Activated CD4-positive, CD25-positive, alpha-beta regulatory T cell (primary cell): ENCODE measurements around the gene TGFBRAP1.
"Not testable (repeated sequence)": the region's sequence is repeated elsewhere in the genome, so short reads cannot be mapped to it uniquely, and the experiment has no call there.

ENCODE experiments used
- DNase-seq, 4 experiments: peaks; one replicate each; lab custom pipeline; 2025; lab: John Stamatoyannopoulos, UW

The TGFBRAP1 gene

DNA sequence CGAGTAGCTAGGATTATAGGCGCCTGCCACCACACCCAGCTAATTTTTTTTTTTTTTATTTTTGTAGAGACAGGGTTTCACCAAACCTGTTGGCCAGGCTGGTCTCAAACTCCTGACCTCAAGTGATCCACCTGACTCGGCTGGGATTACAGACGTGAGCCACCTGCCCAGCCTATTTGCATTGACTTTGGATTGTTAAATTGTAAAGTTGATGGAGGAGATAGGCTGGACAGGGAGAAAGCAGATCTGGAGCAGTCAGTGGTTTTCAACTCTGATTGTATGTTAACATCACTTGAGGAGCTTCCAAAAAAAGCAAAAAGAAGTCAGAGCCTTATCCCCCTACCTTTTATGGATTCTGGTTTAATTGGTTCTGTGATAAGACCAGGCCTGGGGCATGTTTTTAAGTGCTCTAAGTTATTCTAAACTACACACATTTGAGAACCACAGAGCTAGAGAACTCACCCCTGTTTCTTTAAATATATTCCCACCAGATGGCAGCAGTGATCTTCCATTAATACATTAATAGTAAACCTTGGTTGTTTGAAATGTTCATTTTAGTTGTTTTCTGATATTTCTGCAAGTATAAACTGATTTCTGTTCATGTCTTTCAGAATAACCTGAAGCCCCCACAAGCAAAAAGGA, 15.3 kb upstream of the TGFBRAP1 start:
- DNase-seq: no peak

DNA sequence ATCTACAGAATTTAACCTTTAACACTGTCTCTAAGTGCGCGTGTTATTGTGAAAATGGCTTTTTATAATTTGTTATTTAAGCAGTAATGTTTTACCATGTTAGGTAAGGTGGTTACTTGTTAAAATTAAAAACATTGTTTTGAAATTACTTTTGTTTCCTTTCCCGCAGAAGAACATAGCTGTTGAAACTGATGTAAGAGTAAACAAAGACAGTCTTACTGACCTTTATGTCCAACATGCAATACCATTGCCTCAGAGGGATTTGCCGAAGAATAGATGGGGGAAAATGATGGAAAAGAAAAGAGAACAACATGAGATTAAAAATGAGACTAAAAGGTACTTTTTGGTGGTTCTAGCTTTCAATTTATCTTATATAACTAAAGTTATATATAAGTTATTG, 9.9 kb upstream of the TGFBRAP1 start:
- no peak for DNase-seq

DNA sequence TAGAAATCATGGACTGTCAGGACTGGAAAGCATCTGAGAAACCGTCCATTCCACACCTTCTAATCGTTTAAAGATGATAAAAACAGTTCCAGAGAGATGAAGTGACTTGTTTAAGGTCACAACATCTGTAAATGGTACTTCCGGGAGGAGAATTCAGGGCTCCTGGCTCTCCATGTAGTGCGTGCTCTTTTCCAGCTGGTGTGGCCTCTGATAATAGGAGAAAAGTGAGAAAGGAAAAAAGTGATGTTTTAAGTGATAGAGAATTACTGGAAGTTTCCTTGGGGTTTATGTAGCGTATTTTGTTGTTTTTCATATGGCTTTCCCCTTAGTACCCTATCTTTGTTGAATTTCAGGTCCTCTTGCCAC, 8.5 kb upstream of the TGFBRAP1 start:
- DNase-seq: no peak

- peak; percentile 73 to 80 (median 78) for DNase-seq
These were observed 7.8 kb upstream of the TGFBRAP1 start, which contains the start of gene C2orf49 for GRCh38 chr2:105337122-105338019. TSS of gene C2orf49 (plus strand) at chr2:105337540. CDS start at chr2:105337588, 48 bp downstream.

DNA sequence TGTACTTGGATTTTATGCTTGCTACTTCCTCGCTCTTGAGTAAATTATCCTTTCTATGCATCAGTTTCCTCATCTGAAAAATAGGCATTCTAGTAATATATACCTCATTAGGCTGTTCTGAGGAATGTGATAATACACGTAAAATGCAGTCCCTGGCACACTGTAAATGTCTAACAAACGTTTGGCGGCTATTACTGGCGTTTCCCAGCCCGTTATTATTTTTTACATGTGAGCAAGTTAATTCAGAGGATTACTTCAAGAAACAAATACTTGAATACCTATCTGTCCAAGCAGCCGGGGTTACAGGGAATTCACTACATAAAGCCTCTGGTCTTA, 7.2 kb upstream of the TGFBRAP1 start:
- no peak for DNase-seq

DNA sequence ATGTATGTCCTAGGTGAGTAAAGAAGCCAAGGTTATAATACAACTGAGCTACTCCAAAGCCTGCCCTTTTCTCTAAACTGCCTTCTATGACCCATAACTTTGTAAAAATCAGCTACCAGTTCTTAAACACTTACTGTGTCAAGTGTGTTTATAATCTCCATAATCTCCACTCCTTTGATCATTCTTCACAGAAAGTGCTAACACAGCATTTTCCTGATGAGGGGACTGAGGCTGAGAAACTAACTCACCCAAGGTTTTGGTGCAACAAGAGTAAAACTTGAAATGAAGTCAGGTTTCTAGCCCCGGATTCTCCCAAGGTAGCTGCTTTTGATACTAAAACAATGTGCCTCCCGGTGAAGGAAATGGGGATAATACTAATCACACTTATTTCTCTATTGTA, 5.9 kb upstream of the TGFBRAP1 start:
- DNase-seq: no peak

DNA sequence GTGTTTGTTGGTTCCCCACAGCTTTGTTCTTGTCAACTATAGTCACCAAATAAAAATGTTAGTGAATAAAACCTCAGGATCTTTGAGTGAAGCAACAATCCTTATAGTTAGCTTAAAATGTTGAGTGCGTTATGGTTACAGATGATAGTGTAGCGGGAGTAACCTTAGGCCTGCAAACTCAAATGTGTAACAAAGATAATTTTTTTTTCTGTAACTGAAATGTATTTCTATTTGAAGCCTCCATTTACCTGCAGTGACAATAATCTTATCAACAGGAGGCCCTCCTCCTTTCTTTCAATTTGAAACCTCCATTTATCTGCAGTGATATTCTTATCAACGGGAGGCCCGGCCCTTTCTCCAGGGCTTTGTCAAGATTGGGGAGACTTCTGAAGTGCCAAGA, 4.7 kb upstream of the TGFBRAP1 start:
- no peak for DNase-seq

DNA sequence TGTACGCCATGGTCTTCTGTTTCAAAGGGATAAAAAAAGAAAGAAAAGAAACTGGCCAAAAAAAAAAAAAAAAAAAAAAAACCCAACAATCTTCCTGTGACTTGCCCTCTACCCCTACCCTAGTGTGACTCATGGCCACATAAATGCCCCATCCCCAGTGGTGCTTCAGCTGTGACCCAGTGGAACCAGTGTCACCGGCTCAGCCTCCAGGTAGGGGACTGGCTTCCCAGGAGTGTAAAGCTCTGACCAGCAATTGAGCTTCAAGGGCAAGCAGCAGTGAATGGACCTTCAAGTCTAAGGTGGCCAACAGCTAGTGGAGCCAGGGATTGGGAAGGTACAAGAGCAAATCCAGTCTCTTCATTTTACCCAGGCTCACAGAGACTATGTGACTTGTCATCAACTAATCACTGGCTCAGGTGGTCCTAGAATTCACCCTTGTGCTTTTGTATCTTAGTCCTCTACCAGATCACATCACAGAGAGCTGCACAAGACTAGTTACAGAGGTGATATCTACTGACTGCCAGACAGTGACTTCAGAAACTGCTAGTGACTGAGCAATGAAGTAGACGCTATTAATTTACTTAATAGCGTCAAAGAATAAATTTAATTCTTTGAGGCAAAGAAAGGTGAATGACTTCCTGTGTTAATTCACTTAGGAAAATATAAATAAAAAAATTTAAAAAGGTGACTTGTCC, 1.3 kb upstream of the TGFBRAP1 start:
- DNase-seq: no peak

DNA sequence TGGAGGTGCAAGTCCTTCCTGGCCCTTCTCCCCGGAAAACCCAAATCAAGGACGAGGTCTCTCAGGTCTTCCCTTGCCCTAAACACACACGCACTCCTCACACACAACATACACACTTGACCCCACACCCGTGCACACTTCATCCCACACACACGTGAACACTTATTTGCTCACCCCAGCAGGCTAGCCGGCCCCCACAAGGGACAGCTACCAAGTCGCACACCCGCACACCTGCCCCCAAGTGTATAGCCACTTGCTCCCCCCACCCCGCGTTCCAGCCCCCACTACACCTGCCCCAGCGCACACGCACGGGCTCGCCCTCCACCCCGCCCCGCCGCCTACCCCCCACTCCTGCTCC, 359 bp downstream of the TGFBRAP1 start:
- DNase-seq: peak in 1 of 4 experiments; percentile 9

DNA sequence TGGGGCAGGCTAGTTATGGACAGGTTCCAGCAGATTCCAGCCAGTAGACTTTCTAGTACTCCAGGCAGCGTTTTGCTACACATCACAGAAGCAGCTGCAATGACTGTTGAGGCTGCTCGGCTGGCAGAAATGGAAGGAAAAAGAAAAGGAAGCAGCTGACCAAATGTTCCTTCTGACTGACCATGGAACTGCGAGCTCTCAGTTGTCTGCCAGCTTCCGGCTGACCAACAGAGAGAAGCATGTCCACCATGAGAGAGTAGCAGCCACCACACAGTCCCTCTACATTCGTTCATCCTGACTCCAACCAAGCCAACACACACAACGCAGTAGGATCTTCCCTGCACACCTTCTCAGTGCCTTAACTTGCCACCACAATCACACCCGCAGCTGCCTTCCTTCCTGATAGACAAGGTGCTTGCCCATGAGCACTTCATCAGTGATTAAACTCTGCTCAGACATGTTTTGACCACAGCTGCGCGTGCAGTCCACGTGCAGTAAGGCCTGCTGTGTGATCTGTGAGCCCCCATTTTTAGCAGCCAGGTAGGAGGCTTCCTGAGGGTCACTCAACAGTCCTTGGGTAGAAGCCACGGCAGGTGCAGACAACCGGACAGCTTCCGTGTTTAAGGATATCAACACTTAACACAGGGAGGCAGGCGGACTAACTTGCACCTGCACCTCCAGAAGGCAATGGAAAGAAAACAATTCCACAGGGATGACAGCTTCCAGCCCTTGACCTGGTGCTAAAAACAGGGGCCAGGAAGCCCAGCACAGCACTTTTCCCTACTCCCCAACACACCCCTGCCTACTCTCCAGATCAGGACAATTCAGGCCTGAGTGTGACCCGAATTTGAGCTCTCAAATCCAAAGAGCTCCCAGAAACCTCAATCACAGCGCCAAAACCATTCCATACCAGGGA, 996 bp downstream of the TGFBRAP1 start:
- DNase-seq: no peak

DNA sequence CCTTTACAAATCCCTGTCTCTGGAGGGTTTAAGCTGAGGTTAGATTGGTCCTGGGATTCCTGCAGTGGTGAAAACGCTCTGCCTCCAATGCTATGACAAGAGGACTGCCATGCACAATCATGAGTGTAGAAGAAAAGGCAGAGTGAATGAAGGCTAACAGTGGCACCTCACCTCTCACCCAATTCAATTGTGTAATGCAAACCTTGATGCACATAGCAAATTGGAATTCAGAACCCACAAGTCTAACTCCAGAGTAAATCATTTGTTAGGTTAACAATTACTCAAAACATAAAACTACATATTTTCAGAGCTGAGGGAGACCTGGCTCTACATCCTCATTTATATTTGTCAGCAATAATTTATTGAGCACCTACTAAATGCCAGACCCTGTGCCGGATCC, 1.8 kb downstream of the TGFBRAP1 start:
- no peak for DNase-seq

GRCh38 chr2:105327271-105327670, 2.3 kb downstream of the TGFBRAP1 start:
- DNase-seq: not testable (repeated sequence)

DNA sequence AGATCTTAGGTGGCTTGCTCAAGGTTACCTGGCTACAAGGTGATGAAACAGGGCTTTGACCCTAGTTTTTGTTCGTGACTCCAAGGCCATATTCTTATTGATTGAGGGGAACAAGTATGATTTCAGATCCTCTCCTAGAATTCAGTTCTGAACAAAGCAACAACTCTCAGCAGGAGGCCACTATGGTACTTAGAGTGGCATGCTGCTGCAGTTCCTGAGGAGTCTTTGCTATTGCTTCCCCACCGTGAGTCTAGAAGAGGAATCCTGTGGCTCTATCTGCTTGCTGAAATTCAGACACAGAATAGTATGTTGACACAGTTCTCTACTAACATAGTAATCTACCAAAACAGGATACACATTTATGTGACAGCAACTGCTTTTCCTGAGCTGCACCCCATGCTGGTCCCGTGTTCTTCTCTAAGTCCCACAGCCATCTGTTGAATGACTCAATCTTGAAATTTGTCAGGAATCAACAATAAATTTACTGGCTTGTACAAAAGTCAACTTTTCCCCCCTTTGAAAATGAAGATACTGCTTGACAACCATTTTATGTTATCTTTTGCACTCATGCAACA, 4.1 kb downstream of the TGFBRAP1 start:
- DNase-seq: no peak

DNA sequence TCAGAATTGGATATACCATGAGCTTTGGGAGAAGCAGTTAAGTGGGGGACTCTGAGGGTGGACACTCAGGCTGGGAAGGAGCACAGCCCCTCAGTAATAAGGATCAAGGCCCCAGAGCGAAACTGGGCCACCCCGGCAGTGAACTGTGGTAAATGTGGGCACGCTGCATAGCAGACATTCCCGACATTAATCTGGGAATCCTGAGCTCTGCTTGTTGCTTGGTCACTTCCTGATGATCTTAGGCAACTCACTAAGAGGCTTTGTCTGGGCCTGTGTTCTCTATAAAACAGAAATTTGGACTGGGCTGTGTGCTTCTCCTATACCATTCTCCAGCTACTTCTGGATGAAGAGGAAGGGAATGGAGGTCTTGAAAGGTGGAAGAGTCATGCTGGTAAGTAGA, 4.8 kb downstream of the TGFBRAP1 start:
- DNase-seq: no peak

DNA sequence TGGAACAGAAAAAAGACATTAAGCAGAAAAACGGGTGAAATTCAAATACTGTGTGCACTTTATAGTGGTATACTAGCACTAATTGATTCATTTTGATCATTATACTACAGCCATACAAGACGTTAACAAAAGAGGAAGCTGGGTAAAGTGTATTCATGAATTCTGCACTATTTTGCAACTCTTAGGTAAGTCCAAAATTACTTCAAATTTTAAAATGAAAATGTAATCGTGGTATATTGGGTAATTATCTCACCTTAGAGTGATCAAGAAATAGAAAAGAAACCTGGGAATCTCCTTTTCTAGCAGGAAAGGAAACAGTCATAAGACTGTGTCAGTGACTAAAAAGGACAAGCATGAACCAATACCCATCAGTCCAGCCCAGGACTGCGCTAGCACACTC, 5.4 kb downstream of the TGFBRAP1 start:
- DNase-seq: no peak

DNA sequence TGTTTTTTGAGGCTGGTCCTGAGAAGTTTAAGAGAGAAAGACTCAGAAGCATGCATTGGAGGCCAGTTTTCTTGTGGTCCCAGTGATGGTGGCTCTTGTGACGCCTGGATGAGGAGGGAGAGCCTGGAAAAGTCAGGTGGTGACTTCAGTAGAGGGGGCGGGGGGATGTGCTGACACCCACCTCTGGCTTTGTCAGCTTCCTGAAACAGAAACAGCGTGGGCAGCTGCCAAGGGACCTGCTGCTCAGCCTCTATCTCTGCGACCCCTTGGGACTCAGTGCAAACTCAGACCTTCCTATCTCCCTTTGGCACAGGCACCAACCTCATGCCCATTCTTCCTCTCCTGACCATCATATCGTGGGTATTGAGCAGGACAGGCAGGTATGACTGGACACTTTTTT, 6.4 kb downstream of the TGFBRAP1 start:
- DNase-seq: no peak

DNA sequence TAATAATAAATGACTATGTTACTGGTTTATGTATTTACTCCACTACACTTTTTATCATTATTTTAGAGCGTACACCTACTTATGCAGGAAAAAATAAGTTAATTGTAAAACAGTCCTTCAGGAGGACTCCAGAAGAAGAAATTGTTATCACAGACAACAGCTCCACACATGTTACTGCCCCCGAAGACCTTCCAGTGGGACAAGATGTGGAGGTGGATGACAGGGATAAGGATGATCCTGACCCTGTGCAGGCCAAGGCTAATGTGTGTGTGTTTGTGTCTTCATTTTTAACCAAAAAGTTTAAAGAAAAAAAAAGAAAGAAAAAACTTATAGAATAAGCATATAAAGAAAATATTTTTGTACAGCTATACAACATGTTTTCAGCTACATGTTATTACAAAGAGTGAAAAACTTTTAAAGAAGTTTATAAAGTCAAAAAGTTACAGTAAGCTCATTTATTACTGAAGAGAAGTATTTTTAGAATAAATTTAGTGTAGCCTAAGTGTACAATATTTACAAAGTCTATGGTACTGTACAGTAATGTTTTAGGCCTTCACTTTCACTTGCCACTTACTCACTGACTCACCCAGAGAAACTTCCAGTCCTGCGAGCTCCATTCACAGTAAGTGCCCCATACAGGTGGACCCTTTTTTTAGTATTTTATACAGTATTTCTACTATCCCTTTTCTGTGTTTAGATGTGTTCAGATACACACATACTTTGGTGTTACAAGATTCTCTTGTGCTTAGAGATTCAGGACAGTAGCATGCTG, 7.5 kb downstream of the TGFBRAP1 start:
- DNase-seq: no peak

GRCh38 chr2:105320651-105321215, 8.8 kb downstream of the TGFBRAP1 start:
- DNase-seq: no peak

- DNase-seq: no peak
These were observed 11.6 kb downstream of the TGFBRAP1 start for GRCh38 chr2:105317937-105318336.

DNA sequence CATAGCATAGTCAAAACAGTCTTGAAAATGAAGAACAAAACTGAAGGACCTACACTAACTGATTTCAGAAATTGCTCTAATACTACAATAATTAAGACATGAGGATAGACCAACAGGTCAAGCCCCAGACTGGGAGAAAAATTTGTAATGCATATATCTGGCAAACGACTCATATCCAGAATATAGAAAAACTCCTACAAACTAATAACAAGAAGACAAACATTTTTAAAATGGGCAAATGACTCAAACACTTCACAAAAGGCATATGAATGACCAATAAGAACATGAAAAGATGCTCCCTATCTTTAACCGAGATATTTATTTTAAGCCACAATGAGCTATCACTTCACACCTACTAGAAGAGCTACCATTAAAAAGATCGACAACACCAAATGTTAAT, 14.2 kb downstream of the TGFBRAP1 start:
- DNase-seq: no peak

- no peak for DNase-seq
These were observed 15.7 kb downstream of the TGFBRAP1 start for GRCh38 chr2:105313877-105314276.
